ENCODE data around the gene PTGFR.

- no peak for TF ChIP-seq POLR2AphosphoS5 (IDR thresholded peaks at IDR 0.05)
- TF ChIP-seq, protein P1, sequence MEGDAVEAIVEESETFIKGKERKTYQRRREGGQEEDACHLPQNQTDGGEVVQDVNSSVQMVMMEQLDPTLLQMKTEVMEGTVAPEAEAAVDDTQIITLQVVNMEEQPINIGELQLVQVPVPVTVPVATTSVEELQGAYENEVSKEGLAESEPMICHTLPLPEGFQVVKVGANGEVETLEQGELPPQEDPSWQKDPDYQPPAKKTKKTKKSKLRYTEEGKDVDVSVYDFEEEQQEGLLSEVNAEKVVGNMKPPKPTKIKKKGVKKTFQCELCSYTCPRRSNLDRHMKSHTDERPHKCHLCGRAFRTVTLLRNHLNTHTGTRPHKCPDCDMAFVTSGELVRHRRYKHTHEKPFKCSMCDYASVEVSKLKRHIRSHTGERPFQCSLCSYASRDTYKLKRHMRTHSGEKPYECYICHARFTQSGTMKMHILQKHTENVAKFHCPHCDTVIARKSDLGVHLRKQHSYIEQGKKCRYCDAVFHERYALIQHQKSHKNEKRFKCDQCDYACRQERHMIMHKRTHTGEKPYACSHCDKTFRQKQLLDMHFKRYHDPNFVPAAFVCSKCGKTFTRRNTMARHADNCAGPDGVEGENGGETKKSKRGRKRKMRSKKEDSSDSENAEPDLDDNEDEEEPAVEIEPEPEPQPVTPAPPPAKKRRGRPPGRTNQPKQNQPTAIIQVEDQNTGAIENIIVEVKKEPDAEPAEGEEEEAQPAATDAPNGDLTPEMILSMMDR (IDR thresholded peaks at IDR 0.05), result no peak
- TF ChIP-seq POLR2A (IDR thresholded peaks at IDR 0.05), result no peak
These were observed 21.2 kb upstream of the PTGFR start for GRCh38 chr1:78469576-78469975.
